Measurements from ENCODE around the gene CRIM1.

Gene CRIM1

DNA sequence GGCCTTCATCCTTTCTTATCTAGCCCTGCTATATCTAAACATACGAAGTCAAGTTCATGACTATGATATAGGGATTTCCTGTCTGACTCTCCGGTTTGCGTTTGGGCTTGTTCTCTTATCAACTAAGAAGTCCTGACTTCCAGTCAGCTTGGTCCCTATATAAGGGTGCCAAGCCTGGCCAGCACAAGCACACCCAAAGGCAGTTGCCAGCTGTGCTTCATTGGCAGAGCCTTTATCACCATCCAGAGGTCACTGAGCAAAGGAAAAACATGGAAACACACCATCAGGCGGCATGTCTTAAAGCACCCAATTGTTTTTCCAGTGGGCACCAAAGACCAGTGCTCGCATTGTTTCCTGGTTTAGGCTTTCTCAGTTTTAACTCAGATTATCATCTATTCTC lies 169.7 kb downstream of the CRIM1 start:
- DNase-seq (ENCODE audit: low read depth), result no peak

DNA sequence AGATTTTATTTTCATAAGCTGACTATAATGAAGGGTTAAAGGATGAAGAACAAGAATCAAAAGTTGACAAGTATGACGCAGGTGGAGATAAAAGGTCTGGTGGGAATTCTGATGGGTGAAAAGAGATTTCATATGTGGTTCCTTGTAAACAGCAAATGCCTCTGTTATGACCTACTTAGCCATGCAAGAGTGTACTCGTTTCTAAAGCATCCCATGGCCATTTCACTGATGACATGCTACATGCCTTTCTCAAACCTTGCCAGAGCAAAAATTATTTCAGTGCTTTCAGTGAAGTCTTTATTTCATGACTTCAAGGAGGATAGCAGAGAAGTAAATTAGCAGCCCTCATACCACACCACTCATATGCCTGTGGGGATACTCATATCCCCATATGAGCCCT lies 170.6 kb downstream of the CRIM1 start:
- no peak for DNase-seq (ENCODE audit: low read depth)

DNA sequence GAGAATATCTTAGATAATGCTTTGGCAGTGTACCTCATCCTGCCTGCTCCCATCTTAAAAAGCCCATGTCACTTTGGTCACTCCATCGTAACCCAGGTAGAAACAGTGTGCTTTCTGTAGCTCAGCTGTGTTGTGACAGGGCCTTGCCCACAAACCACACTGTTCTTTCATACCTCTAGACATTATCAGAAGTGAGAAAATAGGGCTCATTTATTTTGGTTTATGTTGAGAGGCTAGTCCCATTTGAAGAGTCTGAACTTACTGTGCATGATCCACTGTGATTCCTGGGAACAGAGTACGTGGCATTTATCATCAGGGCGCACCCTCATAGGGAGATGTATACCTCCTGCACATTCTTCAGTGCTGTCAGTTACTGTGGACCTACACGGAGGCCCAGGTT lies 172.7 kb downstream of the CRIM1 start:
- DNase-seq (ENCODE audit: low read depth), result no peak

DNA sequence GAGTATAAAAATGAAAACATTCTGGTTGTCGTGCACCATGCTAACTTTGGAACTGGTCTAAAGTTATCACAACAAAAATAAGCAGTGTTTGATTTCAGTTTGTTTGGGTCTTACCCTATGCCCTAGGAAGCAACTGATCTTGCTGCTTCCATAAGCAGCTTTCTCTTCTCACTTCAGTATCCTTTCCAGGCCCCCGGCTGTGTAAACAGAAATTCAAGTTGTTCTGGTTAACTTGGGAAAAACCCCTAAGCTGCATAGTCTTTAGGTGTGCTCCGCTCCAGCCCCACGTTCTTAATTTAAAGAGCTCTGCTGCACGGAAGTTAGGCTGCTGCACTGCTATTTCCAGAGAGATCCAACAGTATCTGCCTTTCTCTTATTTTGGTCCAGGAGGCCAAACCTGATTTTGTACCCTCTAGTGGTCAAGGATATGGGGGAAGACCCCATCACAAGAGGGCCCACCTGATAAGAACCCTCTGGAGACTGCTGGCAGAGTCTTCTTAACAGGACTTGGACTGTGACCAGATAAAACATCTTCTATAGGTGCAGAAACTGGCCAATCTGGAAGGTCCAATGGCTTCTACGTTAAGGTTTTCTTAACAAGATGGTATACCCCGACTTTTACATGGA lies 173.3 kb downstream of the CRIM1 start:
- no peak for DNase-seq (ENCODE audit: low read depth)

DNA sequence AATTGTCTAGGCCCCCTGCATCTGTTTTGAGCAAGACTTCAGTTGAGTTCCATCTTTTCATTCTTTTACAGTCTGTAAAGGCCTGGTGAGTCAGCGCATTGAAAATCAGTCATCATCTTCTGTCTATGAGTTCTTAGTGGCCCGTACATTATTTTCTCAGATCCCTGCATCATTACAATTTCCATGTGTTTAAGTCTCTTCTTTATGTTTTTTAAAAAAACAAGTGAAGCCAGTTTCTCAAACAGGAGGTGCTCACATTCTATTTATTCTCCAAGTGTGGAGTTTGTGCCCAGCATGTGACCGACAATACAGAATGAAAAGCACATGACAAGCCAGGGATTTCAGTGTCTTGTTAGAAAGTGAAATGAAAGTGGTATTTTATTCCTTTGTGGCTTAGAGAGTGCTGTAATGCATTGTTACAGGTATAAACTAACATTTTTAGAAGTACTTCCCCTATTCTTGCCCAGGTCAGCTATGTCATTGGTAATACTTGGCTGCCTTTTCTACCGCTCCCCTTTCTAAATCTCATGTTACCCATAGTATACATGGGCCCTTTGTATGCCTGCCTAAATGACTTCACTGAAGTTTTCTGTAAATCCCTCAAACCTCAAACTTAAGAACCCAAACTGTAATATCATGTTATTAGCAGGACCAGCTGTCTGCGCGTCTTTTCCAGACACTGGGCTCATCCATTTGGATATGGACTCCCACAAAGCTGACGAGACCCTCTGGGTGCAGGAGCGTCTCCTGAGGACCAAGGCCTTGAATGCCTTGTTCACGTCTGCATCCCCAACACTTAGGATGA lies 174.8 kb downstream of the CRIM1 start:
- DNase-seq (ENCODE audit: low read depth), result no peak

DNA sequence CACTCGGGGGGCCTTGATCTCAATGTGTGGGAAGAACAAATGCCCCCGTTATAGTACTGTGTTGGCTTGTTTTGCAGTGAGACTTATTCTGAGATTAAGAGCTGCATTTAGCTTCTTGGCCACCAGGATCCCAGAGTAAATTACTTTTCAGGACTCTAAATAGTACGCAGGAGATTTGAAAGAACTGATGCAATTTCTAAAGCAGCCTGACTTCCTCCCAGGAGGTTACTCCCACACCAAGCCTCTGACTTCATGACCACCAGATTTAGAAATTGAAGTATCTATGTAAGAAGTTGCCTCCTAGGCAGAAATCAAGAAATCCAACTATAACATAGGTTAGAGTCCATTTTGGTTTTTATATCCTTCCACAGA lies 175.4 kb downstream of the CRIM1 start:
- no peak for DNase-seq (ENCODE audit: low read depth)

DNA sequence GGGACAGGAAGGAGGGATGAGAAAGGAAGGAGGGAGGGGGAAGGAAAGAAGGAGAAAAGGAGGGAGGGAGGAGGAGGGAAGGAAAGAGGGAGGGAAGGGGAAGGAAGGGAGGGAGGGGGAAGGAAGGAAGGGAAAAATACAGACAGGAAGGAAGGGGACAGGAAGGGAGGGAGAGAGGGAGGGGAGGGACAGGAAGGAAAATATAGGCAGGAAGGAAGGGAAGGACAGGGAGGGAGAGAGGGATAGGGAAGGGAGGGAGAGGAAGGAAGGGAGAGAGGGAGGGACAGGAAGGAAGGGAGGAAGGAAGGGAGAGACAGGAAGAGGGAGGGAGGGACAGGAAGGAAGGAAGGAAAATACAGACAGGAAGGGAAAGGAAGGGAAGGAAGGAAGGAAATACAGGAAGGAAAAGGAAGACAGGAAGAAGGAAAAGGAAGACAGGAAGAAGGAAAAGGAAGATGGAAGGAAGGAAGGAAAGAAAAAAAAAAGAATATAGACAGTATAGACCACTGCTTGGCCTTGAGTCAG lies 178.8 kb downstream of the CRIM1 start:
- no peak for DNase-seq (ENCODE audit: low read depth)

DNA sequence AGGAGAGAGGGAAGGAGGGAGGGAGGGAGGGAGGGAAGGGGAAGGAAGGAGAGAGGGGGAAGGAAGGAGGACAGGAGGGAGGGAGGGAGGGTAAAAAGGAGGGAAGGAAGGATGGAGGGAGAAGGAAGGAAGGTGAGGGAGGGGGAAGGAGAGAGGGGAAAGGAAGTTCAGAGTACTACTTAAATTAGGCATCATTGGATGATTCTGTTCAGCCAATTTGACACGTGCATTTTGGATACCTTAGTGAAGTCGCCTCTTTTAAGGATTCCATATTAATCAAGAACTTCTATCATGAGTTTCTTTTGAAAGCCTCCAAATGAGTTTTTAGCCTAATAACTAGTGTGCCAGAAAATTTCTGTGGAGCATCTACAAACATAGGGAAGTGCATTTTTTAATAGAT lies 179.5 kb downstream of the CRIM1 start:
- no peak for DNase-seq (ENCODE audit: low read depth)

DNA sequence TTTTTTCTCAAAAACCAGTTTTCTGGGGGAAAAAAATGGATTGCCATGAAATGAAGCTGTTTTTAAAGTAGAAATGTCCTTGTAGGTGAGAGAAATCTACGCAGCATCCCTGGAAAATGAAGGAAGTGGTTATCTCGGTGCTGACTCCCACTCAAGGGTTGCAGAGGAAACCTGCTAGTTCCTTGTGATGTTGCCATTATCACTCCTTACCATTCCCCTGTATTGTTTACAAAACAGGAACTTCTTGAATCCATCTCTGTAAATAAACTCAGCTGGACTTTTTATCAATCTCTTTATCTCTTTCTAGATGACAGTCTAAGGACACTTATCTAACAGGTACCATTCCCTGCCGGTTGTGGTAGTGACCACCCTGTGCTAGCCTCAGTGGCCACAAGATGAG lies 181.2 kb downstream of the CRIM1 start:
- no peak for DNase-seq (ENCODE audit: low read depth)

DNA sequence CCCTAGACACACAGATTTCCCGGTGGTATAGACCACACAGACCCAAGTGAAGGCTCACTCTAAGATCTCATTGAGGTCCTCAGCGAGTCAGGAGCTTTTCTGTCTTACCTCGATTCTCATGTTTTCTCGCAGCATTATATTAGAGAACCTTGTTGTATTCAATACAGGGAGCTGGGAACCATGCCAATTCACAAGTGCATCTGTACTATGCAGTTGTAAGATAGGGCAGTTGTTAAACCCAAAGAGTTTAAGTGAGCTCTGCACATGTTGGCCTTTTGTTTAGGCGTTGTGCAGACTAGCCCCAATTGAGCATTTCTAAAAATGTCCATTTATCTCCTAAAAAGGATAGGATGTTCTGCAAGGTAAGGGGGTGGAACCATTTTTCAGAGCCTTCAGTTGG lies 182.8 kb downstream of the CRIM1 start:
- DNase-seq (ENCODE audit: low read depth), result no peak

DNA sequence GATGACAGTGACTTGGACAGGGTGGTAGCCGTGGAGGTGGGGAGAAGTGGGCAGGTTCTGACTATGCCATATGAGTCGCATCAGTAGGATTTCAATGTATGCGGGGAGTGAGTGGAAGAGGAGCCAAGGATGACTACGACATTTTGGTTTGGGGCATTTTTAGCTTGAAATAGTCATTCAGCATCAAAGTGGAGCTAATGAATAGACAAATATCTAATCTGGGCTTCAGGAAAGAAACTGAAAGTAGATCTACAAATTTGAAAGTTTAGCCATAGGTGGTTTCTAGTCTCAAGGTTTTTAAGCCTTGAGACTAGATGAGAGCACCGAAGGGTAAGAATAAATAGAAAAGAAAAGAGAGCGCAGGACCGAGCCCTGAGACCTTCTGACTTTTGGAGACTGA lies 184.1 kb downstream of the CRIM1 start:
- DNase-seq (ENCODE audit: low read depth), result no peak

DNA sequence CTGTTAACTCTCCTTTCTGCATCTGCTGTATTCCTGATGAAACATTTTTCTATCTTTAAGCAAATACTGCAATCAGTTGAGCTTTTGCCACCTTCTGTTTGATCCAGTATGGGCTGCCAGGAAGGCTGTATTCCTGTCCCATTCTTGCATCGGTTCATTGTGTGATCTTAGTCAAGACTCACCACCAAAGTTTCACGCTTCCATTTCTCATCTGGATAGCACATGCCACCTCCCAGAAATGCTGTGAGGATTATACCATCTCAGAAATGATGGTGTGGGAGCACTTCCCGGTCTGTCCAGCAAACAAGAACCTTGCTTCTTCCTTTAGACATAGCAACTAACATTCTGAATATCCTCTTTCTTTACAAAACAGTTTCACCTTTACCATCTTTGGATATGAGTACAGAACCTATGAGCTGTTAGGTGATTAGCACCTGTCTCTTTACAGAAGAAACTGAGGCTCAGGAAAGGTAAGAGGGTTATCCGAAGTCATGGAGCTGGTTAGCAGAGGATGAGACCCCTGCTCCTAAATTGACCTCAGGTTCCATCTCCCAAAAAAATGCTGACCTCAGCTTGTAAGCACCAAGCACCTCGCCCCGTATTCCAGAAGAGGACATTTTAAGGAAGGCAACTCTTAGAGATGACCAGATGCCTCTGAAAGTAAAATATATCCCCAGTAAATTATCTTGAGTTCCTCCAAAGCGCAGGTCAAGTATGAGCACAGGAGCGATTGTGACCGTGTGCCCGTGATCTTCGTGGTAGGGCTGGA lies 185.6 kb downstream of the CRIM1 start:
- DNase-seq (ENCODE audit: low read depth), result no peak

DNA sequence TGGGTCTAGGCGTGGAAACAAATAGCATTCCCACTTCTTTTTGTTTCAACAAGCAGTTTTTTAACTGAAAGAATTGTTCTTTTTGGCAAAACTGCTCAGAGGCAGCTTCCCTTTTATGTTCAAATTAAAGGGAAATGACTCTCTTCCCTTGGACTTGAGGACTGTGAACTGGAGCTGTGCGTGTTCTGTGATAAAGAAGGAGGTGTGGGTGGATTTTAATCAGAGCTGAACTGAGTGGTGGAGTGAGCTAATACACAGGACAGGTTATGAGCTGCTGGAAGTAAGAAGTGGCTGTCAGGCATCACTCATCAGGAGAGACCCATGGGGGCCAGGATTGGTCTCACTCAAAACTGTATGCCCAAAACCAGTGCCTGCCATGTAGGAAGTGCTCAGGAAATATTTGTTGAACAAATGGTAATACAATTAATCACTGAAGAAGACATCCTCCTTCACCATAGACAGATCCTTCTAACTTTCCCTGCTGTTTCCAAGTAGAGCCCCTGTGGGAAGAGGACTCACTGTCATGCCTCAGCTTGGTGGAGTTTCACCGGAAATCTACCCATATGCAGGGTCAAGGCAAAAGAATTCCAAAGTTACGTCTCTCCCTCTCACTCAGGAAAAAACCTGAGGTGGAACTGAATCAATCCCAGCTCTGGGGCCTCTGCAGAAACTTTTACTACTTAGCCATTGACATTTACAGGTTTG lies 186.5 kb downstream of the CRIM1 start:
- no peak for DNase-seq (ENCODE audit: low read depth)

DNA sequence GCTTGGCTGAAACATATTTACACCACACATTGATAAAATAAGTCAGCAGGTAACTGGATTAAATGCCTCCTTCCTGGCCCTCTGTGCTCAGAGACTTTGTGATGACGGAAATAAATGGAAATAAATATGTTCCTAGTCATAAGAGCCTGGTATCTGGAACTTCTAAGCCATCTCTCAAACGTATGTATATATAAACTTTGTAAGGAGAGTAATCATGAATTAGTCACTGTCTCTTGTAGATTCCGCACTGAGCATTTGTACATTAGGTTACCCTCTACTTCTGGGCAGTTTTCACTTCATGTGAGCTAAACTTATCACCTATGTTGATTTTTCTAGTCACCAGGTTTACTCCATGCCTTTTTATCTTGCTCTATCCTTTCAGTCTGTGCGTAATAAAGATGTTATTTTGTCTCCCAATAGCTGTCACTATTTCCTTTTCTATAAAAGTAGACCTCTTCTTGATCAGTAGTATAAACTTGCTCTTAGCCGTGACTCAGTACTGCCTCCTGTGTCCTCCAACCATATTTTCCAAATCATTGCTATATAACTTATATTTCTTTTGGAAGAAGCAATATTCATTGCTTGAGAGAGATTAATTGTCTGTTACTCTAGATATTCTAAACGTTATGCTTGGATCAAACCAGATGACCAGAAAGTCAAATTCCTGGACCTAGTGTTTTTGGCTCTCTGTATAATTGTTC lies 189.2 kb downstream of the CRIM1 start:
- DNase-seq (ENCODE audit: low read depth), result no peak

DNA sequence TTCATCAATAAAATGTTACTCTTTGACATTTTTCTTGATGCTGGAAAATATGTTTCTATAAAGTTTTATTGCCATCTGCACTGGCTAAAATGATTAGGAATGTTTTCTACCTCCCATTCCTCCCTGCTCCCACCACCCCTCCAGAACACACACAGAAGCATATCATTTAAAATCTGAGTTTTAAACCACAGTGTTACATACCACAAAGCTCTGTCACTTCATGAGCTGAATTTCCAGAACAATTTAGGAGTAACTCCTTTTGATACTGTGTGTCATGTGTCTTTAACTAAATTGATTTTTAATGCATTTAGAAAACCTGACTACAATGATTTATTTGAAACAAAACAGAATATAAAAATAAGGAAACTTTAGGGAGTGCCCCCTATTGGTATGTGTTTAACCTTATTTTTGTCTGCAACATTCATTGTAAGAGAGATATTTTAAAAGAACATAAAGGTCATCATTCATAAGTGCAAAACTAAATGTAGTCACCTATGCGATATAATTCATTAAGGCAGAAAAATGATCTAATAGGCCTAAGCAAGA lies 190.4 kb downstream of the CRIM1 start:
- DNase-seq (ENCODE audit: low read depth), result no peak

DNA sequence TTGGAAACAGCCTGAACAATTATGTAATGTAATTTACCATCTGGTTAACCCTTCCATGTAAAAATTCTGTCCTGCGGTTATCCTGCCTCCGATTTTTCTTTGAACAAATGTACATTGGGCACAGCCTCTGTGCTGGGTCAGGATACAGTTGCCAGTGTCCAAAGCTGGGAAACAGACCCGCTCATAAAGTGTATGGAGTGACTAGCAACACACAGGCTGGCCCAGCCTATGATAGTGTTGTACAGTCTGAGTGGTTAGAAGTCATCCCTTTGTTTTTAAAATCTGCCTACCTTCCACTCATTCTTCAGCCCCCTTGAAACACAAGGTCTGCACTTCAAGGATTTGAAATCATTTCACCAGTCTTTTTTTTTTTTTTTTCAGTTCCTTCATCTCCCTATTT lies 192.3 kb downstream of the CRIM1 start:
- no peak for DNase-seq (ENCODE audit: low read depth)

DNA sequence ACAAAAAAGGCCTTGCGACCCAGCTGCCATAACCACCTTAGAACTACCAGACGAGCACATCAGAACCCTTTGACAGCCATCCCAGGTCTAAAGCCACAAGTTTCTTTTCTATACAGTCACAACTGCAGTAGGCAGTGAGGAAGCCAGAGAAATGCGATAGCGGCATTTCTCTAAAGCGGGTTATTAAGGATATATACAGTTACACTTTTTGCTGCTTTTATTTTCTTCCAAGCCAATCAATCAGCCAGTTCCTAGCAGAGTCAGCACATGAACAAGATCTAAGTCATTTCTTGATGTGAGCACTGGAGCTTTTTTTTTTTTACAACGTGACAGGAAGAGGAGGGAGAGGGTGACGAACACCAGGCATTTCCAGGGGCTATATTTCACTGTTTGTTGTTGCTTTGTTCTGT lies 193.6 kb downstream of the CRIM1 start:
- no peak for DNase-seq (ENCODE audit: low read depth)

DNA sequence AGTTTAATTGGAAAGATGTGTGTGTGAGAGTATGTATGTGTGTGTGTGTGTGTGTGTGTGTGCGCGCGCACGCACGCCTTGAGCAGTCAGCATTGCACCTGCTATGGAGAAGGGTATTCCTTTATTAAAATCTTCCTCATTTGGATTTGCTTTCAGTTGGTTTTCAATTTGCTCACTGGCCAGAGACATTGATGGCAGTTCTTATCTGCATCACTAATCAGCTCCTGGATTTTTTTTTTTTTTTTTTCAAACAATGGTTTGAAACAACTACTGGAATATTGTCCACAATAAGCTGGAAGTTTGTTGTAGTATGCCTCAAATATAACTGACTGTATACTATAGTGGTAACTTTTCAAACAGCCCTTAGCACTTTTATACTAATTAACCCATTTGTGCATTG lies 194.4 kb downstream of the CRIM1 start:
- DNase-seq (ENCODE audit: low read depth), result no peak

DNA sequence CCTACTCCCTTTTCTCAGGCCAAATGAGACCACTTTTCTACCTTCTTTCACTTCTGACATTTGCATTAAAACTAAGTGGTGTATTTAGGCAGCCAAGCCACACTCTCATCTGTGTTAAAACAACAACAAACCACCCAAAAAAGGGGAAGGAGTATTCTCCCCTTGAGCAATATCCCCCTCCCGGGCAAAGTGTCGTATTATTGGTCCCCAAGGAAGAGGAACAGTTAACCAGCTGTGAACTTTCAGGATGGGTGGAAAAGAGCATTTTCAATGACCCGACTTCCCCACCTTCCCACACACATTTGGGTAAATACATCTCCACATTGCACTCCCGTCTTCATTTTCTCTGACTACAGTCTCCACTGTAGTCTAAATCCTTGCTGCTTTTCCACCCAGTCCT lies 198.1 kb downstream of the CRIM1 start:
- DNase-seq (ENCODE audit: low read depth), result no peak

DNA sequence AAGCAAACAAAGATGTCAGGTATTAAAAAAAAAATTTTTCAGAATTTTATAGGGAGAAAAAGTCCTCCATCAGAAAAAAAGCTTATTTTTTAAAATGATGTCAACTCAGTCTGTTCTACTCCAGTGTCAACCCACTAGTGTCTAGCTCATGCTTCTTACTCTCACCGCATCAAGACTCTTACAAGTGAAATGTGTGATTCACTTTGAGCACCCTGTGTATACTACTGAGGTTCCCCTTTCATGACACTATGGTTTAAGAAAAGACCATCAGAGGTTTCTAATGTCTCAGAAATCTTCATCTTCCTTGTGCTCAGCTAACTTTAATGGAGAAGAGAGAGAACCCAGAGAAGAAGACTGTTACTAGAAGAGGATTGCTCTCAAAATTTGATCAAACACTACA lies 199.0 kb downstream of the CRIM1 start:
- DNase-seq (ENCODE audit: low read depth), result no peak

DNA sequence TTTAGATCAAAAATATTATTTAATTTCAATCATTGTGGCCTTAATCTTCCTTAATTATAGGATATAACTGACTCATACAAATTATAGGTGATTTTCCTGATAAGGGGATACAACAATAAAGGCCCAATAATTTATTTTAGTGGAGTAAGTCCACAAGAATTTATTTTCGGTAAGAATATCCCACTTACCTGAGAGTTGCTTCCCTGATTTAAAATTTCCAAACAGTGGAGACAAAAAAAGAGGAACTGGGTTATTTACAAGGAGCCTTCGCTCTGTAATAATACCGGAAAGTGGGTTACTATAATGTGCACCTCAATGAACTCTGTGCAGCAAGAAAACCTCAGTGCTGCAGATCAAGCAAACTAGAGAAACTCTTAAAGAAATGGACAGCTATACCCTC lies 200.2 kb downstream of the CRIM1 start:
- no peak for DNase-seq (ENCODE audit: low read depth)

DNA sequence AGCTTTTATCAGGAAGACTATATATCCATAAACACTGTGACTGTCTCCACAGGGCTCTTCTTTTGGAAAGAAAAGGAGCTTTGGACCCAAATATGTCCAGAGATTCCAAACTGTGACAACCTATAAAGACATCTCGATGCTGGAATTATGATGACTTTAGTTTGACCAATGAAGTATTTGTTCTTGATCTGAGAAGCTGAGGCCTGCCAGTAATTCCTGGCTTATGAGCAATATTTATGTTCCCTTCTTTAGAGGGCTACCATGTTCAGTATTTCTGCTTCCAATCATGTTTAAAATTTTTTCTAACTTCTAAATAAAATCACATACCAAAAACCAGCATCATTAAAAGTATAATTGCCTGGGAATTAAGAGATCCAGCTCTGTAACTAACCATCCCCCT lies 201.3 kb downstream of the CRIM1 start:
- no peak for DNase-seq (ENCODE audit: low read depth)

Data from activated T-cell treated with anti-CD3 and anti-CD28 coated beads for 1 hour (primary cell).